HepG2 (cell line): ENCODE data around the gene NSMF. TPM values are rescaled to one million over a fixed set of nuclear protein-coding genes. Genes with fewer than 3 reads are reported as not detected.

ENCODE experiments used
- ATAC-seq: fragments of 200-7000 bp; cut with Tn5 transposase; 3 replicates; pipeline ENCODE4 v1.9.1; 2020; ENCODE audit warnings: mild to moderate bottlenecking, moderate library complexity
- BruUV-seq: library from RNA; stranded (reverse); fragments of 400-500 nt; replicated peaks from 2 replicates; lab custom pipeline; 2021; lab: Mats Ljungman, UMichigan
- CTCF ChIA-PET: fragments of 300-600 bp; formaldehyde crosslinking; extraction: SDS; loops from one replicate; lab custom pipeline; 2021; ENCODE audit warnings: low total read pairs, inconsistent platforms, low intra/inter-chr PET ratio; lab: Yijun Ruan, JAX
- POLR2A ChIA-PET: fragments of 350-600 bp; sonication (Branson Sonifier 250); formaldehyde crosslinking; loops from one replicate; lab custom pipeline; 2020; ENCODE audit warnings: antibody characterized with exemption, inconsistent platforms; lab: Yijun Ruan, JAX
- DNase-seq: peaks from one replicate; pipeline ENCODE4 v3.0.0-alpha.2; 2015; ENCODE audit warnings: low spot score
- FAIRE-seq: peaks from 3 replicates; lab custom pipeline; 2011; peaks lifted over from hg19 to GRCh38; lab: Jason Lieb, UNC
- H2AFZ ChIP-seq: one replicate; pipeline ENCODE4 v1.6.1; 2011; ENCODE audit warnings: low read length, inconsistent platforms
- H3K27ac ChIP-seq: fragments of 300-600 bp; 3 replicates; pipeline ENCODE4 v1.8.0; 2011; ENCODE audit warnings: mixed run types, mild to moderate bottlenecking, mixed read lengths, low read length, inconsistent platforms; ENCODE audit not compliant: insufficient read depth; ENCODE audit errors: extremely low read length
- H3K27me3 ChIP-seq, 2 experiments: fragments of 200-600 bp in 1 of 2; 2 replicates in 1 of 2; 3 replicates in 1 of 2; pipeline versions ENCODE4 v1.6.0 to v1.8.0; 2011; ENCODE audit warnings: low read length in 2 of 2, mild to moderate bottlenecking in 2 of 2, moderate library complexity in 2 of 2, inconsistent platforms in 1 of 2; ENCODE audit not compliant: insufficient read depth in 2 of 2, control insufficient read depth in 1 of 2
- H3K36me3 ChIP-seq, 2 experiments: fragments of 200-600 bp in 1 of 2; replicated peaks in 1 of 2; 2 replicates in 1 of 2; 3 replicates in 1 of 2; pipeline versions ENCODE4 v1.5.1 to v1.8.0; 2011; ENCODE audit warnings: low read length in 2 of 2, inconsistent platforms in 1 of 2; ENCODE audit not compliant: insufficient read depth in 2 of 2, control insufficient read depth in 1 of 2
- H3K4me1 ChIP-seq: 2 replicates; pipeline ENCODE4 v1.5.1; 2012; ENCODE audit warnings: low read length, inconsistent platforms; ENCODE audit not compliant: insufficient read depth
- H3K4me2 ChIP-seq: 2 replicates; pipeline ENCODE4 v1.6.0; 2011; ENCODE audit warnings: low read depth, low read length, inconsistent platforms
- H3K4me3 ChIP-seq, 3 experiments: fragments of 200-600 bp in 1 of 3; sonication (generic), shearing (Covaris generic) in 1 of 3; replicated peaks in 1 of 3; 2 replicates each; pipeline ENCODE4 v1.5.1; 2011 to 2016; ENCODE audit warnings: low read length in 3 of 3, inconsistent platforms in 2 of 3, low read depth in 2 of 3, mild to moderate bottlenecking in 2 of 3, control low read depth in 1 of 3, mixed read lengths in 1 of 3; ENCODE audit not compliant: insufficient read depth in 1 of 3
- H3K79me2 ChIP-seq: one replicate; pipeline ENCODE4 v1.6.1; 2011; ENCODE audit warnings: low read length, inconsistent platforms; ENCODE audit not compliant: insufficient read depth
- H3K9ac ChIP-seq: 2 replicates; pipeline ENCODE4 v1.6.0; 2011; ENCODE audit warnings: mild to moderate bottlenecking, low read depth, low read length, inconsistent platforms; ENCODE audit not compliant: insufficient read depth
- H3K9me3 ChIP-seq: 2 replicates; pipeline ENCODE4 v1.5.1; 2012; ENCODE audit warnings: mild to moderate bottlenecking, low read length
- H4K20me1 ChIP-seq: 2 replicates; pipeline ENCODE4 v1.6.0; 2011; ENCODE audit warnings: inconsistent platforms, mild to moderate bottlenecking, low read length, moderate library complexity; ENCODE audit not compliant: insufficient read depth
- ASH2L ChIP-seq: fragments of 300-600, 200-600 bp; sonication (generic); IDR thresholded peaks from 2 replicates; pipeline ENCODE4 v1.7.0; 2017; ENCODE audit warnings: low read depth, mild to moderate bottlenecking, moderate library complexity, mixed read lengths, low read length; ENCODE audit not compliant: insufficient read length
- CAMTA2 ChIP-seq: sonication (generic); formaldehyde crosslinking; IDR thresholded peaks from 2 replicates; pipeline ENCODE4 v1.4.0; 2020; ENCODE audit warnings: mild to moderate bottlenecking, missing genetic modification reagents, borderline replicate concordance
- KAT2B ChIP-seq: fragments of 150-350 bp; IDR thresholded peaks from 2 replicates; pipeline ENCODE4 v1.6.1; 2014; ENCODE audit warnings: low read depth, low read length, borderline replicate concordance
- SMAD1 ChIP-seq: sonication (generic); formaldehyde crosslinking; IDR thresholded peaks from 2 replicates; pipeline ENCODE4 v1.4.0; 2020; ENCODE audit warnings: missing genetic modification reagents, low read depth, mild to moderate bottlenecking, borderline replicate concordance
- U2AF2 ChIP-seq: fragments of 200-400 bp; formaldehyde crosslinking; IDR thresholded peaks from 2 replicates; pipeline ENCODE4 v1.6.1; 2017; ENCODE audit warnings: low read depth, mild to moderate bottlenecking, low read length
- ZNF136 ChIP-seq: sonication (generic); formaldehyde crosslinking; IDR thresholded peaks from 2 replicates; pipeline ENCODE4 v1.8.1; 2022; ENCODE audit warnings: low read depth, mild to moderate bottlenecking, moderate library complexity, missing genetic modification reagents
- ZNF225 ChIP-seq: sonication (generic); formaldehyde crosslinking; IDR thresholded peaks from 2 replicates; pipeline ENCODE4 v1.4.0; 2020; ENCODE audit warnings: mild to moderate bottlenecking, missing genetic modification reagents
- ZNF747 ChIP-seq: sonication (generic); formaldehyde crosslinking; IDR thresholded peaks from 2 replicates; pipeline ENCODE4 v1.8.1; 2023; ENCODE audit warnings: missing genetic modification reagents, mild to moderate bottlenecking, borderline replicate concordance
- WGBS: methylation state at CpG from one replicate; pipeline ENCODE4 v1.1.6; 2017; ENCODE audit warnings: low lambda C conversion rate; 5-methylcytosine and 5-hydroxymethylcytosine counted together
- in situ Hi-C: cut with HindIII; loops from 2 replicates; pipeline ENCODE4 v1.10.0; 2017; ENCODE audit warnings: low pct_unique_long_range_greater_than_20kb; ENCODE audit not compliant: extremely low pct_ligation_motif_present
- intact Hi-C: fragments of 100-400 bp; cut with micrococcal nuclease; formaldehyde crosslinking; loops from one replicate; pipeline ENCODE4 v1.10.0; 2022; ENCODE audit not compliant: unreplicated experiment
- polyA plus RNA-seq, 8 experiments: library from polyadenylated mRNA; depleted of rRNA in 3 of 8; stranded (reverse) in 7 of 8; unstranded in 1 of 8; fragments of >200 nt; fragmentation: Illumina TruSeq in 4 of 8; extraction: Trizol in 4 of 8; gene quantifications; 2 replicates each; pipeline versions ENCODE4 v1.2.1 to v1.2.3, GENCODE V29; 2011 to 2016; ENCODE audit warnings: low read depth in 4 of 8, missing spikeins in 1 of 8, mixed read lengths in 1 of 8; ENCODE audit not compliant: insufficient read depth in 1 of 8
- total RNA-seq, 5 experiments: library from RNA; depleted of rRNA; stranded (reverse); fragments of >200 nt; fragmentation: Illumina TruSeq; extraction: Trizol; gene quantifications; 2 replicates each; pipeline ENCODE4 v1.2.3, GENCODE V29; 2016; ENCODE audit warnings: low read depth in 1 of 5

Gene NSMF
- total and polyA plus RNA-seq, 2 of the 13 experiments (the other 11 are each of a cell fraction or from before 2014, with no cell fraction given): 44.3 to 183 TPM

- no peaks in the 10 kb centered on the region for H3K36me3 ChIP-seq
- H3K9ac ChIP-seq: no peak overlapping the region
- intact Hi-C loops: no loop called here
- TF ChIP-seq CAMTA2 (CRISPR knock-in tag) (no peak), SMAD1 (CRISPR knock-in tag) (no peak), U2AF2 (no peak), ASH2L (no peak), ZNF136 (CRISPR knock-in tag) (no peak), ZNF225 (CRISPR knock-in tag) (no peak), KAT2B (no peak)
- no peak overlapping the region for H2AFZ ChIP-seq
- H3K4me3 ChIP-seq: no peak overlapping the region
- DNase-seq (no peak), FAIRE-seq (no peak), ATAC-seq (no peak)
- ChIA-PET CTCF (no interaction called here), POLR2A (no interaction called here)
- no peak overlapping the region; the same call in 1 of the 2 replicates for H3K4me2 ChIP-seq
- in situ Hi-C loops: no loop called here
- peaks cover 5 to 23% of the 10 kb centered on the region in 2 experiments; a peak in 2 of 5 replicates for H3K27me3 ChIP-seq
- BruUV-seq: no TSS peak
- peaks cover 41% of the 10 kb centered on the region for H3K4me1 ChIP-seq
- H3K9me3 ChIP-seq: peaks cover 17% of the 10 kb centered on the region
- H4K20me1 ChIP-seq: no peaks in the 10 kb centered on the region
- no peaks in the 10 kb centered on the region for H3K79me2 ChIP-seq
- H3K27ac ChIP-seq: no peak overlapping the region
- 43% methylated on average over 8 of the region's 29 CpGs for WGBS
Observed at GRCh38 chr9:137477778-137478612, 18.9 kb upstream of the NSMF start.

GRCh38 chr9:137476856-137477255, 17.7 kb upstream of the NSMF start:
- CTCF ChIA-PET: no interaction called here

More at GRCh38 chr9:137476856-137477255, 17.7 kb upstream of the NSMF start:
- intact Hi-C loops: no loop called here
- H3K4me2 ChIP-seq: no peak overlapping the region
- in situ Hi-C loops: no loop called here
- H3K9me3 ChIP-seq: peaks cover 19% of the 10 kb centered on the region
- FAIRE-seq (no peak), ATAC-seq (no peak)
- H3K79me2 ChIP-seq: no peaks in the 10 kb centered on the region
- no peak overlapping the region for H3K4me3 ChIP-seq
- H4K20me1 ChIP-seq: no peaks in the 10 kb centered on the region
- H3K9ac ChIP-seq: no peak overlapping the region
- POLR2A ChIA-PET: no interaction called here
- TF ChIP-seq ZNF747: no peak
- TF ChIP-seq, all 625 proteins: peak for 0
- no CpG with 5 or more reads among the region's 11 CpGs for WGBS
- Histone ChIP-seq H3K27me3 (peaks cover 5 to 23% of the 10 kb centered on the region in 2 experiments; a peak in 2 of 5 replicates), H3K4me1 (peaks cover 32% of the 10 kb centered on the region), H3K36me3 (no peaks in the 10 kb centered on the region), H2AFZ (no peak overlapping the region), H3K27ac (no peak overlapping the region)
- no peak for DNase-seq
- BruUV-seq: no TSS peak
